GM21737 (cell line): ENCODE results near the gene MAGI2.

Experiments
- ATAC-seq: cut with Tn5 transposase; IDR thresholded peaks from one replicate; pipeline ENCODE4 v1.9.1; 2021; ENCODE audit warnings: mild to moderate bottlenecking, moderate library complexity; ENCODE audit not compliant: unreplicated experiment

MAGI2 gene

DNA sequence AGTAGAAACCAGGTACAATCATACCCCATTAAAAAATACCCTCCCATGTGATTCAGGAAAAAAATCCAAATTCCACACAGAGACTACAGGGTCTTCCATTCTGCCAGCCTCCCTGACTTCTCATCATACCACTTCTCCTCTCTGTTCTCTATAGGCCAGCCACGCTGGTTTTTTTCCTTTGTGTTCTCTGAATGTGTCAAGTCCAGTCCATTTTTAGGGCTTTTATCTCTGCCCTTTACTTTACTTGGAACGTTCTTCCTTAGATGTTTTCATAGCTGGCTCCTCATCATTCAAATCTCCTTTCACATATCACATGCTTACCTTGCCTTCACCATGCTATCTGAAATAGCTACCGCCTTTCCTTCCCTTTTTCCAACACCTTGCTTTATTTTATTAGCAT lies 1057.3 kb downstream of the MAGI2 start:
- ATAC-seq = no peak

DNA sequence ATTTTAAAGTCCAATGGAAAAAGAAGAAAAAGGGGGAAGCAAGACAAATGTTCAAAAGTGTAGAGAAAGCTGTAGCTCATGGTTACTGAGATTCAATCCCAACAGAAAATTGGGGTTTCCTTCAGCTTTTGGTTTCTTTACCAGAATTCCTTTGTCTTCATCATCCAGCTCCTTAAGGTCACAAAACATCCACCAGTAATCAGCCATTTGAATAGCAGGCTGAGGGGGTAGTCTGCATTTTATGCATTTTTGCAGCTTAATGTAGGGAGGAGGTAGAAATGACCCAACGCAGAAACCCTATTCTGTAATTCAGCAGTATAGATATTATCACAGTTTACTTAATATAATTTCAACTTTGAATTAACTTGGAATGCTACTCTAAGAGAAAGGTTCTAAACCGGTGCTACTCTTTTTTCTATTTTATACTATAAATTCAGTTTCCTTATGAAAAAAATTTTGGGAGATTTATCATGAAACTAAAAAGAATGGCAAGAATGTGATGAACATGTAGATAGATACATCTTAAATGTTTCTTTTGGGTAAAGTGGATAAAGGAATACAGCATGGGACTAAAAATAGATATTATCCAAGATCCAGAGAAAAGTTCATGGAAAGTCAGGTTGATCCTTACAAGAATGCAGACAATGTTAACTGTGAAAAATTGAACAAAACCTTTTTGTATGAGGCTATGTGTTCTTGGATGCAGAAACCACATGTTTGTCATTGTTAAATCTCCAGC lies 1058.0 kb downstream of the MAGI2 start:
- no peak for ATAC-seq

DNA sequence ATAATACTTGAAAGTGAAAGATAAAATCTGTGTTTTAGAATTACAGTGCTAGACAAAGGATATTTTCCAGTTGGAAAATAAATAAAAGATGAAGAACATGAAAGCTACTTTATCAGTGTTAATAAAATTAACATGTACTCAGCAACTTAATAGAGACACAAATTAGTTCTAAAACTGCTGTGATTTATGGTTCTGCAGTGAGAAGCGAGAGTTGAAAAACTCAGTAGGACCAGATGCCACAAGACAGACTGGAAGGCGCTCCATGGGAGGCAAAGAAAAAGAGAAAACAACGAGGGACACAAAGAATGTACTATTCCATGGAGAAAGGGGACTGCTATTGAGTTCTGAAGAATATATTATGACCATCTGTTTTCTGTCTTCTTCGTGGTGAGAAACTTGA lies 1064.4 kb downstream of the MAGI2 start:
- ATAC-seq = no peak

- no peak for ATAC-seq
Observed at GRCh38 chr7:78386520-78386919, 1066.9 kb downstream of the MAGI2 start.

GRCh38 chr7:78383096-78383880 lies 1070.2 kb downstream of the MAGI2 start:
- no peak for ATAC-seq

- no peak for ATAC-seq
Observed at GRCh38 chr7:78379148-78379547, 1074.3 kb downstream of the MAGI2 start.

- ATAC-seq = no peak
Observed at GRCh38 chr7:78377532-78377931, 1075.9 kb downstream of the MAGI2 start.

DNA sequence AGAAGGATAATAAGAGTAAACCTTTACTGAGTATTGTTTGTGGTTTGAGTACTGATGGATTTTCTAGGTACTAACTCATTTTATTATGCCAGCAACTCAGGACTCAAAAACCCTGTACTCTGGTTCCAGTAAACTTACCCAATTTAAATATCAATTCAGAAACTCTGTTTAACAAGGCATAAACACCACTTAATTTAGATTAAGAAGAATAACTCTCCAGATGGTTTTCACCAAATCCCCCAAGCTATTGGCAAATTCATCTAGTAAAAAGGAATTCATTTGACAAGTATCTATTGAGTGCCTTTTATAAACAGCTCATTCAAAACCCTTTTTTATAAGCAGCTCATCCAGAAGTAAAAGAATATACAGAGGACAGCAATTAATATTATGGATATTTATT lies 1082.5 kb downstream of the MAGI2 start:
- no peak for ATAC-seq

DNA sequence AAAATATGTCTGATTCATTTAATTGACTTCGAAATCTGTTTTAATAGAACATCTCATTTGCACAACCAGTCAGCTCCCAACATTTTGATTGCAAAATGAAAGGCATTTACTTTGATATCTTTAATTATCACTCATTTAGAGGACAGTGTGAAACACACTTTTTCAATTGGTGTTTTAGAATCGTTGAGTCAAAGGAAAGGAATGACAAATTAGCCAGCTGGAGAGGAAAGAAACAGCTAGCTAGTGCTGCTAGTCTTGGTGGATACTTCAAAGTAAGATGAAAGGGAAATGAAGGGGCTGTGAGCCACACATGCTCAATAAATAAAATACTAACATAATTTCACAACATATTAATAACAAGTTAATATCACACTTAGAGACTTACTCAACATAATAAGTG lies 1084.7 kb downstream of the MAGI2 start:
- no peak for ATAC-seq

- no peak for ATAC-seq
Observed at GRCh38 chr7:78367280-78367773, 1086.1 kb downstream of the MAGI2 start.

GRCh38 chr7:78363866-78364265 lies 1089.6 kb downstream of the MAGI2 start:
- ATAC-seq = no peak

DNA sequence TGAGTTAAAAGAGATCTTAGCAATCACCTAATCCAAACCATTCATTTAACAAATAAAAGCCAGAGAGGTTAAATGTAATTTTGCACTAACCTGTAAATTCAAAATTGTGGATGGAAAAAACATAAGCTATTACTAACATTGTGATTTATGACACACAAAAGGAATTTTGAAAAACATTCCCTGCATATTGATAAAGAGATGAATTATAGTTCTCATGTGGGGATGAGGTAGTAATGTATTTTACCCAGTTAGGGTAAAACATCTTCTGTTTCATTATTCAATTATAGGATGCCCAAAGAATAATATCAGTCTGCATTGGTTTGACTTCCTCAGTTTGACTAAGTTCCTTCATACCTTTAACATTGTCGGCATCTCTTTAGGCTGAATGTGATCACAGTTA lies 1093.6 kb downstream of the MAGI2 start:
- no peak for ATAC-seq

- ATAC-seq = no peak
Observed at GRCh38 chr7:78357709-78358108, 1095.8 kb downstream of the MAGI2 start.

DNA sequence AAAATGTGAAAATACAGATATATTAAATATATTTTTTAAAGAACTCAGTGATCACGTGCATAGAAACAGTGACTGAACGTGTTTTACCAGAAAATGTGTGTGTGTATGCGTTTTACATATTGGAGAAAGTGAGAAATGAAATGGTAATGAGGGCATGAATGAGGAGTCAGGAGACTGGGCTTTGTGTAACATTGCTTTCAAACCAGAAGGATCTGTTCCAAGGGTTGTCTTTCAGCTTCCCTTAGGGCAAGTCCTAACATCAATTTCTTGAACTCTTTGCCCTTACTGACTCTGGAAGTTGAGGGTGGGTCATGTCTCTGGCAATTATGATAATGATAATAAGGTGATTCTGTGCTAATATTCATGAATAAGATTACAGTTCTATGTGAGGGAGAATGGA lies 1097.6 kb downstream of the MAGI2 start:
- ATAC-seq = no peak

DNA sequence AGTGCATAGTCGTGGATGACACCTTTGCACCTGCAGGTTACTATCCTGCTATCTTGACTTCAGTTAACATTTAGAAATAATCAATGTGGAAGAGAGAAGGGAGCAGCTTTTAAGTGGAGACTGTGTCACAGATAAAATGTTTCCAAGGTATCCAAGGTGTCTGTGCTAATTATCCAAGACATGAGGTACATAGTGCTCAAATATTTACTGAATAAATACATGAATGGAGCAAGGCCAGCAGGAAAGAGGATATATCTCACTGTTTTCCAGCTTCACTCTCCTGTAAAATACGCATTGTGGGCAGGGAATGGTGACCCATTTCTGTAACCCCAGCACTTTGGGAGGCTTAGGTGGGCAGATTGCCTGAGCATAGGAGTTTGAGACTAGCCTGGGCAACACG lies 1102.5 kb downstream of the MAGI2 start:
- ATAC-seq = no peak

DNA sequence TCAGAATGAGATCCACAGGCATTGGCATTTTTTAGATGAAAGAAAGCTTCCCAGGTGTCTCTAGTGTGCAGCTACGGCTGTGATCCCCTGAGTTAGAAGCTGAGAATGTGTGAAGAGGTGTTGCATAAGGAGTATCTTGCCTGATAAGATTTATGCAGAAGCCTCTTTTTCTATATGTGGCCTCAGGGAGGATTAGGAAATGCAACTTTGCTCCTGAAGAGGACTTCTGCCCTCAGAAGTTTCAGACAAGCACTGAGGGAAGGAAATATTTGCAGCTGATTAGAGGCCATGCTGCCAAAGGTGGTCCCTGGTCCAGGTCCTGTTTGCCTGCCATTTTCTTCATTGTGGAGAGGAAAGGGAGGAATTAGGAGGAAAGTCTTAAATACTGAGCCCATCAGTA lies 1103.1 kb downstream of the MAGI2 start:
- no peak for ATAC-seq

GRCh38 chr7:78346827-78347226 lies 1106.6 kb downstream of the MAGI2 start:
- ATAC-seq = no peak

GRCh38 chr7:78345979-78346378 lies 1107.5 kb downstream of the MAGI2 start:
- ATAC-seq = no peak

DNA sequence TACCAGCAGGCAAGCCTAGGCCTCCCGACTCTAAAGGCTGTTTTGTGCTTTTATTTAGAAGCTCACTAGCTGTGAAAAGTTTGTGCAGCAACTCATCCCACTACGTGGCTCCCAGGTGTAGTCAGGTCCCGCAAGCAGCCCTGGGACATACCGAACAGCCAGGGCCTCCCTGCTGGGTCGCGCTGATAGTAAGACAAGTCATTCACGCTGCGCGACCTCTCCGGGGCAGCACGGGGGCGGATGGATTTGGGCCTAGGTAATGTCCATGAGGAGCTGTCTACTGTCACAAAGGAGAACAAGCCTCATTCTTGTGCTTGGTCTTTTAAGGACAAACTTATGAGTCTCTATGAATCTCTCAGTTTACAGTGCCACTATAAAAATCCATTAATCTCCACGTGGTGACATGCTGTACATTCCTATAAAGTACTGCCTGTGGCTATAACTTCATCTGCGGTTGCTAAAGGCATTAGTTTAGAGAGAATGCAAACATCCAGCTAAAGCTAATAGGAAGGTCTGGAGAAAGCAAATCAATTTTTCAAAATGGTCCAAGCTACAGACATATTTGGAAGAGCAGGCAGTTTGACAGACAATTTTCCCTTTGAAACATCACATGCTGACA lies 1108.1 kb downstream of the MAGI2 start:
- no peak for ATAC-seq

- no peak for ATAC-seq
Observed at GRCh38 chr7:78334426-78334825, 1119.0 kb downstream of the MAGI2 start.

- no peak for ATAC-seq
Observed at GRCh38 chr7:78333530-78334425, 1119.7 kb downstream of the MAGI2 start.
